Fibroblast of villous mesenchyme (primary cell): ENCODE measurements around the gene POLN. TPM values are rescaled to one million over a fixed set of nuclear protein-coding genes. Genes with fewer than 3 reads are reported as not detected.

Experiments
- DNase-seq: peaks from one replicate; pipeline ENCODE4 v3.0.0-alpha.2; 2010; ENCODE audit warnings: low read depth
- H3K4me3 ChIP-seq: 2 replicates; pipeline ENCODE4 v1.5.1; 2011; ENCODE audit warnings: low read depth, mild to moderate bottlenecking, low read length
- total RNA-seq: library from RNA; depleted of rRNA; stranded (reverse); fragments of >200 nt; gene quantifications from 2 replicates; pipeline ENCODE4 v1.2.3, GENCODE V29; 2012
- TF ChIP-seq, protein P1 (sequence below): IDR thresholded peaks from 2 replicates; pipeline ENCODE4 v1.5.1; 2012; ENCODE audit warnings: low read depth, mild to moderate bottlenecking, low read length; ENCODE audit not compliant: insufficient read depth

The POLN gene
- total RNA-seq, 1 donor: 4.7 TPM

DNA sequence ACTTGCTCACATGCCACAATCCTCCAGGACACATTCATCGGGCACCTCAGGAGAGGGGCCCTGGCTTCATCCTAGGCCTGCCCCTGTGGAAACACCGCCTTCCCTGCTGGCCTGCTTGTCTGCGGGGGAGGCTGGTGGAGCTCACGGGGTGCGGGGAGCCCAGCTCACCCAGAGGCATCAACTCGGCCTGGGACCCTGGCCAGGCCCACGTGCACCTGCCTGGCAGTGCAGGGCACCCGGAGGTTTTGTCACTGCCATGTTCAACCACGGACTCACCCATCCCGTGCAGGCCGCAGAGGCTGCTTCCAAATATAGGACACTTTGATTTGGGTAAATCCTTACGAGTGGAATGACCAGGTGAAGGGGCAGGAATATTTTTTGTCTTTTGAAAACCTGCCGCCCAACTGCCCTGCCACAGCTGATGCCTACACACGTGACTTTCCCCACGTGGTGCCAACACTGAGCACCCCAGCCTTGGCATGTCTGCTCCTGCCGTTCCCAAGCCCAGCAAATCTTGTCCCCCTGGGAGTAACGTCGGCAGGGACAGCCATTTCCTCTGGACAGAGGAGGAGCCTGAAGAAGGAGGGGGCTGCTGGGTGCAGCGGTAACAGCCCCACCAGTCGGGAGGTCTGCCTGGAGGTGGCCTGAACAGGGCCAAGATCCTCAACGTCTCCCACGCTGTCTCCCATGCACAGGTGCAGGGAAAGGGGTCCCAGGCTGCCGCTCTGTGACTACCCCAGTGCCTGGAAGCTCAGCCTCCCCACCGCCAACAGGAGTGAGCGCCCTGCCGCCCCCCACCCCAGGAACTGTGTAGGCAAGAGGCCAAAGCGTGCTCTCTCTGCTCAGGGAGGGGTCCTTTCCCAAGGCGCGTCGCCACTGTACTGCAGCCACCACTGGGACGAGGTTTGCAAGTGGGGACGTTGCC, 11.5 kb upstream of the POLN start:
- DNase-seq: no peak
- H3K4me3 ChIP-seq: no peak overlapping the region
- TF ChIP-seq, protein P1, sequence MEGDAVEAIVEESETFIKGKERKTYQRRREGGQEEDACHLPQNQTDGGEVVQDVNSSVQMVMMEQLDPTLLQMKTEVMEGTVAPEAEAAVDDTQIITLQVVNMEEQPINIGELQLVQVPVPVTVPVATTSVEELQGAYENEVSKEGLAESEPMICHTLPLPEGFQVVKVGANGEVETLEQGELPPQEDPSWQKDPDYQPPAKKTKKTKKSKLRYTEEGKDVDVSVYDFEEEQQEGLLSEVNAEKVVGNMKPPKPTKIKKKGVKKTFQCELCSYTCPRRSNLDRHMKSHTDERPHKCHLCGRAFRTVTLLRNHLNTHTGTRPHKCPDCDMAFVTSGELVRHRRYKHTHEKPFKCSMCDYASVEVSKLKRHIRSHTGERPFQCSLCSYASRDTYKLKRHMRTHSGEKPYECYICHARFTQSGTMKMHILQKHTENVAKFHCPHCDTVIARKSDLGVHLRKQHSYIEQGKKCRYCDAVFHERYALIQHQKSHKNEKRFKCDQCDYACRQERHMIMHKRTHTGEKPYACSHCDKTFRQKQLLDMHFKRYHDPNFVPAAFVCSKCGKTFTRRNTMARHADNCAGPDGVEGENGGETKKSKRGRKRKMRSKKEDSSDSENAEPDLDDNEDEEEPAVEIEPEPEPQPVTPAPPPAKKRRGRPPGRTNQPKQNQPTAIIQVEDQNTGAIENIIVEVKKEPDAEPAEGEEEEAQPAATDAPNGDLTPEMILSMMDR: no peak

DNA sequence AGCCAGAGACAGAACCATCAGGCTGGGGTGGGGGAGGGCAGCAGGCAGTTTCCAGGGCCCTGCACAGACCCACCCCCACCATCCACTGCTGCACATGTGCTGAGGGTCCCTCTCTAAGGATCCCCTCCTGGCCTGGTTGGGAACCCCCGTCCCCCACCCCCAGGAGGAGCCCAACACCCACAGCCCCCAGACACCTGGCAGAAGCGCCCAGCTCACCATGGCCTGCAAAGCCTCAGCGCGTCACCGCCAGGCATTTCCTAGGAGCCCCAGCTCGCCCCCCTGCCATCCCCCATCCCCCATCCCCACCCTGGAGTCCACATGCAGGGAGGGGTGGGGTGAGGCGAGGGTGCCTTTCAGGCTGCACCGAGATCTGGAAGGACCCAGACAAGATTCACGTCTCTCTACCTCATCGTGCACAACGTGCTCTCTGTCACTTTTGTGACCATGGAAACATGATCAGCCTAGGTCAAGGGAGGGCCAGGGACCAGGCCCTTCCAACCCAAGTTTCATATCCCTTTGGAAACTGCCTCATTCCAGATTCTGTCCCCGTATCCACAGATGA, 10.7 kb upstream of the POLN start:
- H3K4me3 ChIP-seq: no peak overlapping the region
- DNase-seq: no peak
- TF ChIP-seq, protein P1: no peak

GRCh38 chr4:2251795-2252529, 10.0 kb upstream of the POLN start:
- H3K4me3 ChIP-seq: no peak overlapping the region
- TF ChIP-seq, protein P1: no peak
- DNase-seq: no peak

DNA sequence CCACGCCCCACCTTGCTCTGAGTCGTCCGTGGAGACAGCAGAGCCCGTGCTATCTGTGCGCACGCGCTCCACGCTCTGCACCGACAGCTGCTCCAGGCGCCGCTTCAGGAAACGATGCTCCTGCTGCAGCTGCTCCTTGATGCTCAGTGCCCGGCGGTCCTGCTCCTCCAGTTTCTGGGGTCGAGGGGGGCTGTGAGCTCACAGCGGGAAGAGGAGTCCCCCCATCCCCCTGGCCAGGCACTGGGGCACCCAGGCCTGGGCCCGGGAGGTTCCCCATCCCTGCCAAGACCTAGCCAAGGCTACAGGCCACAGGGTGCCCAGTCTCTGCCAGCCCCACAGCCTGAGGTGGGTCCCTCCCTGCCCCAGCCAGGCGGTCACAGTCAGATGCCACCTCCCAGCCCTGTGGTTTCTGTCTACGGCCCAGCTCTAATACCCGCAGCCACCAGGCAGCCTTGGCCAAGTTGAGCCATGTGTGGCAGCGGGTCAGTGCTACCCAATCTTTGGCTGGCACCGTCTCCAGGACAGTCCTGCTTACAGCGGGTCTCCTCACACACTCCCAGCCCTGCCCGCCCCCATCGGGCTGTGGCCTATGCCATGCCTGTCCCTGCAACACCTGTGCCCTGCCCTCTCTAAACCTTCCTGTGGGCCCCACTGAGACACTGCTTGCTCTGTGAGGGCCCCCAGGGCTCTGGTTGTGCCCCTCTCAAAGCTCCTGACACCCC, 9.3 kb upstream of the POLN start:
- TF ChIP-seq, protein P1: no peak

GRCh38 chr4:2250357-2251072, 8.6 kb upstream of the POLN start:
- TF ChIP-seq, protein P1: no peak
- no peak for DNase-seq
- no peak overlapping the region for H3K4me3 ChIP-seq

More for the DNA sequence above, 9.3 kb upstream of the POLN start:
- DNase-seq: no peak
- H3K4me3 ChIP-seq: no peak overlapping the region
